ENCODE results near the gene SNX30.

- no peak for TF ChIP-seq CTCF (IDR thresholded peaks at IDR 0.05; ENCODE audit: low read depth, low read length)
- no peak for TF ChIP-seq POLR2A (IDR thresholded peaks at IDR 0.05; ENCODE audit: extremely low read depth, insufficient read length)
- TF ChIP-seq MYC (IDR thresholded peaks at IDR 0.05; ENCODE audit: low read depth, low read length): no peak
These were observed 106.3 kb downstream of the SNX30 start for GRCh38 chr9:112856843-112857242.

Measured in NB4 (cell line).